Neural progenitor cell (in vitro differentiated cells): ENCODE results near the gene ROBO2. TPM values are rescaled to one million over a fixed set of nuclear protein-coding genes. Genes with fewer than 3 reads are reported as not detected.
A peak's percentile ranks its signal among the peaks of the same experiment; 100 is the strongest.

ENCODE experiments used
- DNase-seq: peaks from one replicate; pipeline ENCODE4 v3.0.0-alpha.2; 2016; ENCODE audit warnings: low spot score
- H2AFZ ChIP-seq: fragments of 200-600 bp; sonication (generic); replicated peaks from 2 replicates; pipeline ENCODE4 v1.6.1; 2016; ENCODE audit warnings: antibody characterized with exemption
- H3F3A ChIP-seq: fragments of 200-600 bp; sonication (generic); 2 replicates; pipeline ENCODE4 v1.6.1; 2016; ENCODE audit warnings: antibody characterized with exemption, low read depth
- H3K27ac ChIP-seq: fragments of 200-600 bp; sonication (generic); 2 replicates; pipeline ENCODE4 v1.5.1; 2016; ENCODE audit warnings: mild to moderate bottlenecking
- H3K27me3 ChIP-seq: fragments of 200-600 bp; sonication (generic); 2 replicates; pipeline ENCODE4 v1.6.1; 2016; ENCODE audit warnings: mild to moderate bottlenecking, moderate library complexity
- H3K36me3 ChIP-seq: fragments of 200-600 bp; sonication (generic); 2 replicates; pipeline ENCODE4 v1.5.1; 2016
- H3K4me1 ChIP-seq: fragments of 200-600 bp; sonication (generic); 2 replicates; pipeline ENCODE4 v1.6.1; 2016; ENCODE audit warnings: mixed run types
- H3K4me2 ChIP-seq: fragments of 200-600 bp; sonication (generic); 2 replicates; pipeline ENCODE4 v1.6.1; 2016
- H3K4me3 ChIP-seq: fragments of 200-600 bp; sonication (generic); 2 replicates; pipeline ENCODE4 v1.5.1; 2016
- H3K79me2 ChIP-seq: fragments of 200-600 bp; sonication (generic); 2 replicates; pipeline ENCODE4 v1.6.1; 2016; ENCODE audit warnings: low read depth
- H3K9ac ChIP-seq: fragments of 200-600 bp; sonication (generic); 2 replicates; pipeline ENCODE4 v1.6.1; 2016
- H3K9me3 ChIP-seq: fragments of 200-600 bp; sonication (generic); 2 replicates; pipeline ENCODE4 v1.5.1; 2016; ENCODE audit warnings: low read depth
- H4K20me1 ChIP-seq: fragments of 200-600 bp; sonication (generic); 2 replicates; pipeline ENCODE4 v1.6.1; 2016; ENCODE audit warnings: low read depth
- H3K27ac Mint-ChIP-seq: 3 replicates; pipeline ENCODE4 v1.8.0; 2021; ENCODE audit warnings: mixed read lengths
- H3K27me3 Mint-ChIP-seq: 2 replicates; pipeline ENCODE4 v1.8.0; 2022; ENCODE audit warnings: low read depth, mild to moderate bottlenecking, inconsistent platforms, moderate library complexity, mixed read lengths; ENCODE audit not compliant: insufficient read depth
- H3K36me3 Mint-ChIP-seq: 3 replicates; pipeline ENCODE4 v1.8.0; 2021; ENCODE audit warnings: mixed read lengths
- H3K4me1 Mint-ChIP-seq: 3 replicates; pipeline ENCODE4 v1.8.0; 2021; ENCODE audit warnings: mixed read lengths
- H3K4me3 Mint-ChIP-seq: 3 replicates; pipeline ENCODE4 v1.8.0; 2021; ENCODE audit warnings: mild to moderate bottlenecking, moderate library complexity, mixed read lengths
- H3K9me3 Mint-ChIP-seq: 3 replicates; pipeline ENCODE4 v1.8.0; 2020; ENCODE audit warnings: mixed read lengths
- CTCF ChIP-seq: fragments of 200-600 bp; sonication (generic); IDR thresholded peaks from 2 replicates; pipeline ENCODE4 v1.5.1; 2017; ENCODE audit warnings: antibody characterized with exemption, mild to moderate bottlenecking
- EZH2 ChIP-seq: fragments of 200-600 bp; sonication (generic); IDR thresholded peaks from 2 replicates; pipeline ENCODE4 v1.6.1; 2017; ENCODE audit warnings: antibody characterized with exemption, mild to moderate bottlenecking, moderate library complexity
- EZH2phosphoT487 ChIP-seq: fragments of 200-600 bp; sonication (generic); IDR thresholded peaks from 2 replicates; pipeline ENCODE4 v1.6.1; 2017; ENCODE audit warnings: antibody characterized with exemption
- total RNA-seq: library from RNA; depleted of rRNA; stranded (reverse); fragments of >200 nt; gene quantifications from 2 replicates; pipeline ENCODE4 v1.2.3, GENCODE V29; 2015; ENCODE audit warnings: low replicate concordance

ROBO2 gene
- total RNA-seq, 1 donor from 2014 or later = 15.0 TPM

GRCh38 chr3:77279276-77279675 lies 239.4 kb downstream of the ROBO2 start:
- no peak for DNase-seq
- no peaks in the 10 kb centered on the region for H4K20me1 ChIP-seq
- no peak overlapping the region for H3K4me3 ChIP-seq
- H3K27me3 Mint-ChIP-seq = no peaks in the 10 kb centered on the region
- H3K4me1 ChIP-seq = peaks cover 31% of the 10 kb centered on the region
- no peaks in the 10 kb centered on the region for H3K79me2 ChIP-seq
- no peak overlapping the region for H2AFZ ChIP-seq
- no peak overlapping the region for H3K4me3 Mint-ChIP-seq
- no peak overlapping the region for H3K4me2 ChIP-seq
- no peaks in the 10 kb centered on the region for H3F3A ChIP-seq
- H3K36me3 Mint-ChIP-seq = peaks cover 3% of the 10 kb centered on the region
- no peaks in the 10 kb centered on the region for H3K36me3 ChIP-seq
- peaks cover 5% of the 10 kb centered on the region for H3K9me3 Mint-ChIP-seq
- no peaks in the 10 kb centered on the region for H3K27me3 ChIP-seq
- H3K9me3 ChIP-seq = no peaks in the 10 kb centered on the region
- H3K27ac Mint-ChIP-seq = no peak overlapping the region
- H3K9ac ChIP-seq = no peak overlapping the region
- peaks cover 11% of the 10 kb centered on the region for H3K4me1 Mint-ChIP-seq
- TF ChIP-seq CTCF = no peak
- no peak for TF ChIP-seq EZH2phosphoT487
- no peak for TF ChIP-seq EZH2
- no peak overlapping the region for H3K27ac ChIP-seq

- TF ChIP-seq EZH2 (no peak), CTCF (no peak), EZH2phosphoT487 (no peak)
- Histone ChIP-seq H3K4me2 (peak overlapping the region; percentile 57), H3F3A (no peaks in the 10 kb centered on the region), H3K4me3 (no peak overlapping the region), H2AFZ (no peak overlapping the region), H3K27ac (no peak overlapping the region), H3K9ac (no peak overlapping the region), H3K36me3 (no peaks in the 10 kb centered on the region), H3K27me3 (no peaks in the 10 kb centered on the region), H3K4me1 (peaks cover 31% of the 10 kb centered on the region), H3K9me3 (no peaks in the 10 kb centered on the region), H3K79me2 (no peaks in the 10 kb centered on the region), H4K20me1 (no peaks in the 10 kb centered on the region)
- H3K4me3 Mint-ChIP-seq = no peak overlapping the region
- peaks cover 16% of the 10 kb centered on the region for H3K4me1 Mint-ChIP-seq
- H3K27ac Mint-ChIP-seq = no peak overlapping the region
- DNase-seq = peak; percentile 75
- no peaks in the 10 kb centered on the region for H3K27me3 Mint-ChIP-seq
- peaks cover 5% of the 10 kb centered on the region for H3K9me3 Mint-ChIP-seq
- peaks cover 3% of the 10 kb centered on the region for H3K36me3 Mint-ChIP-seq
Observed at GRCh38 chr3:77281721-77282120, 241.8 kb downstream of the ROBO2 start.

DNA sequence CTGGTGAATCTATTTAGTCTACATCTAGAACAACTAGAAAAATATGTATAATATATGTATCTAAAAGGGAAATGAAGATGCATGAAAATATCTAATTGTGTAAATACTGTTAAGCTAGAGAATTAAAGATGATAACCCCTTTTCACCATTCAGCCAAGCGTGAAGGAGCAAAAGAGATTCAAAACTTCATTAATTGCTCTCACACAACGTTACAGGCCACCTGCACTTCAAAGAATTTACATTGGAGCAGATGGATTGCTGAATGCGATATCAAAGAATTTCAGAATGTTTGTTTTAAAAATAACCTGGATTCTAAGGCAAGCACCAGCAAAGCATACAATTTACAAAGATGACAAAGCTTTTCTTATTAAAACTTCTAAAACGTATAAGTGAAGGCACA lies 243.2 kb downstream of the ROBO2 start:
- Histone ChIP-seq H3K36me3 (no peaks in the 10 kb centered on the region), H3K79me2 (no peaks in the 10 kb centered on the region), H3K4me2 (no peak overlapping the region), H3K27ac (no peak overlapping the region), H3K27me3 (no peaks in the 10 kb centered on the region), H3K4me3 (no peak overlapping the region), H3F3A (no peaks in the 10 kb centered on the region), H4K20me1 (no peaks in the 10 kb centered on the region), H3K9ac (no peak overlapping the region), H2AFZ (no peak overlapping the region), H3K4me1 (peaks cover 36% of the 10 kb centered on the region), H3K9me3 (no peaks in the 10 kb centered on the region)
- DNase-seq = no peak
- H3K4me1 Mint-ChIP-seq = peaks cover 29% of the 10 kb centered on the region
- H3K4me3 Mint-ChIP-seq = no peak overlapping the region
- TF ChIP-seq EZH2 (no peak), EZH2phosphoT487 (no peak), CTCF (no peak)
- H3K27ac Mint-ChIP-seq = no peak overlapping the region
- H3K27me3 Mint-ChIP-seq = no peaks in the 10 kb centered on the region
- no peaks in the 10 kb centered on the region for H3K36me3 Mint-ChIP-seq
- H3K9me3 Mint-ChIP-seq = no peaks in the 10 kb centered on the region

DNA sequence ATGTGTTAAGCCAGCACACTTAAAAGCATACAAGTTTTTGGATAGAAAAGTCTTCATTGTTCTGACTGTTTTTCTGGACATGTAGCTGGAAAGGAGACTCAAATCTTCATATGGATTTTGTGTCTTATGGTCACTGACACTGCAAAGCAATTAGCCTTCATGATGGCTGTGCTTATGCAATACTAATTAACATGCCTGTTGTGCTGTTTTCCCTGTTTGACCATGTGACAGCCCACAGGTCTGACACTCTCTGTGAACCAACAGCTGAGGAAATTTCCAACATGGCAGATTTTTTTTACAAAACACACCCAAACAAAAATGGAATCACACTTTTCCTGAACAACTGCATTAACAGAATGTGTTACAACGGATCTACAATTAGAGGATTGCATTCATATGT lies 248.4 kb downstream of the ROBO2 start:
- H3K36me3 ChIP-seq = no peaks in the 10 kb centered on the region
- no peak for DNase-seq
- H3K9me3 ChIP-seq = no peaks in the 10 kb centered on the region
- peaks cover 19% of the 10 kb centered on the region for H3K4me1 Mint-ChIP-seq
- H3K27me3 Mint-ChIP-seq = no peaks in the 10 kb centered on the region
- no peak overlapping the region for H3K27ac Mint-ChIP-seq
- H3F3A ChIP-seq = no peaks in the 10 kb centered on the region
- no peaks in the 10 kb centered on the region for H3K27me3 ChIP-seq
- H3K27ac ChIP-seq = no peak overlapping the region
- no peaks in the 10 kb centered on the region for H3K9me3 Mint-ChIP-seq
- H4K20me1 ChIP-seq = no peaks in the 10 kb centered on the region
- no peak overlapping the region for H2AFZ ChIP-seq
- peaks cover 13% of the 10 kb centered on the region for H3K4me1 ChIP-seq
- no peaks in the 10 kb centered on the region for H3K79me2 ChIP-seq
- no peak overlapping the region for H3K4me2 ChIP-seq
- H3K4me3 ChIP-seq = no peak overlapping the region
- no peak overlapping the region for H3K4me3 Mint-ChIP-seq
- H3K9ac ChIP-seq = no peak overlapping the region
- no peaks in the 10 kb centered on the region for H3K36me3 Mint-ChIP-seq
- TF ChIP-seq EZH2phosphoT487 (no peak), EZH2 (no peak), CTCF (no peak)
